GM21381 (cell line): ENCODE results near the gene PLEKHA8.

ENCODE experiments used
- ATAC-seq: cut with Tn5 transposase; IDR thresholded peaks from one replicate; pipeline ENCODE4 v1.9.1; 2021; ENCODE audit warnings: mild to moderate bottlenecking, moderate library complexity; ENCODE audit not compliant: unreplicated experiment

The PLEKHA8 gene, protein sequence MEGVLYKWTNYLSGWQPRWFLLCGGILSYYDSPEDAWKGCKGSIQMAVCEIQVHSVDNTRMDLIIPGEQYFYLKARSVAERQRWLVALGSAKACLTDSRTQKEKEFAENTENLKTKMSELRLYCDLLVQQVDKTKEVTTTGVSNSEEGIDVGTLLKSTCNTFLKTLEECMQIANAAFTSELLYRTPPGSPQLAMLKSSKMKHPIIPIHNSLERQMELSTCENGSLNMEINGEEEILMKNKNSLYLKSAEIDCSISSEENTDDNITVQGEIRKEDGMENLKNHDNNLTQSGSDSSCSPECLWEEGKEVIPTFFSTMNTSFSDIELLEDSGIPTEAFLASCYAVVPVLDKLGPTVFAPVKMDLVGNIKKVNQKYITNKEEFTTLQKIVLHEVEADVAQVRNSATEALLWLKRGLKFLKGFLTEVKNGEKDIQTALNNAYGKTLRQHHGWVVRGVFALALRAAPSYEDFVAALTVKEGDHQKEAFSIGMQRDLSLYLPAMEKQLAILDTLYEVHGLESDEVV

DNA sequence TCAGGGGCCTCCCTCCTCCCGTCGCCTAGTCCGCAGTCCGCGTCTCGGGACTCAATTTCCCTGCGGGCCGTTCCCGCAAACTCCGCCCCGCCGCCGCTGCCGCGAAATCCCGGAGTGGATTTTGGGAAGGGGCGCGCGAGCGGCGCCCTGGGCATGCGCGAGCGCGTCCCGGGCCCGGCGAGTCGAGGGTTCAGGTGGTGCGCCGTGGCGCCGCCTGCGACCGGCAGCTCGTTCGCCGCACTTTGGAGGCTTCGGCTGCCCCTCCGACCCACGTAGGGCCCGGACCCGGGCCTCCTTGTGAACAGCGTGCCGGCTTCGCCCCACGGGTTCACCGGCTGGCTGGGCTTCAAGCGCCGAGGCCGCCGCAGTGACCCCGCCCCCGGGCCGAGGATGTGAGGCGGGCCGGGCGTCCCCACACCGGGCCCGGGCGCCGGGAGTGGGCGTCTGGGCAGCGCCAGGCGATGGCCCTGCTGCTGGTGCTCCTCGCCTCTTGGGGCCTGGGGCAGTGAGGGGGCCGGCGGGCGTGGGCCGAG is at the start of gene PLEKHA8:
PLEKHA8 (plus strand) TSS at position 197 of the 533 bp plus-strand sequence. CDS start 351 bp downstream, outside the sequence.
- ATAC-seq = peak; percentile 49

DNA sequence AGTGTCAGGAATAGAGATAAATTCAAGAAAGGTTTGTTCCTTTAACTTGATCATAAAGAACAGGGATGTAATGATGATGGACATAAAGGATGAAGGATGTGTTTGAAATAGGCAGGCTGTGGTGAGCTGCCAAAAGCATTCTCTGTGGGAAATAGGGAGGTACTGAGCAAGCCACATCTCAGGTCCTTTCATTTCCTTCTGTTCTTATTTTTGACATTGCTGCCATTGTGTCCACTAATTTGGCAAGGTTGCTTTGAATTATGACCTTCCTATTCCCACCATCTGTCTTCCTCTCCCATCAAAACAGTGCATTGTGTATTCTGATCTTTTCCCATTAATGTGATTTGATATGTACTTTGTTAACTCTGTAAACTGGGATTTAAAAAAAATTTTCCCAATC is 48.1 kb upstream of the PLEKHA8 start:
- no peak for ATAC-seq

DNA sequence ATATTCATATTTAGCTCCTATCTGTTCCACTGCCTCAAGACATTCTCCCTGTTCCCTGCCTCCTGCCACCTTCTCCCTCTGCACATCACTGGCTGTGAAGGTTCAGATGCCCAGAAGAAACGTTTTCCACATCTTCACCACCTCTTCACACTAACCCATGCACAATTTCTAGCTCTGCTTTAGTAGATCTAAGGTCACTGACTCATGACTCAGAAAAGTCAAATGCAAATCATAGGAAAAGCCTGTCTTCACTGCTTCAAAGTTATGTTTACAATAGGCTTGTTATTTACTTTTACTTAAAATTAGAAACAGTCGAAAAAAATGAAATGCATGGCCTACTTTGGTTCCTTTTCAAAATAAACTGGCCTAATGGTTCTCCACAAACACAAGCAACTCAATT is 41.1 kb upstream of the PLEKHA8 start:
- no peak for ATAC-seq

DNA sequence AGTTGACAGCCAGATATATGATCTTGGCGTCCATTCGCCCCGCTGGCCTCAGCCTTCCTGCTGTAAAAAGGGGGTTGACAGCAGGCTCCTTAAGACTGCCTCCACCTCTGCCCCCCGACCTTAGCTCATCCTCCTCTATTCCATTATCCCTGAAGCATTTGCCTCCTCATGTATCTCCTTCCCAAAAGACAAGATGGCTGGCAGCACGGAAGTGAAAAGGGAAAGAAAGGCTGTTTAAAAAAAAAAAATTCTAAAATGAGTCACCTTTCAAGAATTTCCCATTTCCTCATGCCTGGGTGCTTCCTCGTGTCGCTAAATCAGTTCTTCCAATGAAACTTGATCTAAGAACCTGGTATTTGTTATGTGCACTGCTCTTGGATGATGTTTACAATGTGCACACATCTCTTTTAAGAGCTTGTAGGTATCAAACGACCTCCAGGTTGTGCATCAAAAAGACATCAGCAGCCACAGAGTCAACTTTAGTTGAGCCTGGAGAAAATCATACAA is 40.3 kb upstream of the PLEKHA8 start:
- no peak for ATAC-seq

DNA sequence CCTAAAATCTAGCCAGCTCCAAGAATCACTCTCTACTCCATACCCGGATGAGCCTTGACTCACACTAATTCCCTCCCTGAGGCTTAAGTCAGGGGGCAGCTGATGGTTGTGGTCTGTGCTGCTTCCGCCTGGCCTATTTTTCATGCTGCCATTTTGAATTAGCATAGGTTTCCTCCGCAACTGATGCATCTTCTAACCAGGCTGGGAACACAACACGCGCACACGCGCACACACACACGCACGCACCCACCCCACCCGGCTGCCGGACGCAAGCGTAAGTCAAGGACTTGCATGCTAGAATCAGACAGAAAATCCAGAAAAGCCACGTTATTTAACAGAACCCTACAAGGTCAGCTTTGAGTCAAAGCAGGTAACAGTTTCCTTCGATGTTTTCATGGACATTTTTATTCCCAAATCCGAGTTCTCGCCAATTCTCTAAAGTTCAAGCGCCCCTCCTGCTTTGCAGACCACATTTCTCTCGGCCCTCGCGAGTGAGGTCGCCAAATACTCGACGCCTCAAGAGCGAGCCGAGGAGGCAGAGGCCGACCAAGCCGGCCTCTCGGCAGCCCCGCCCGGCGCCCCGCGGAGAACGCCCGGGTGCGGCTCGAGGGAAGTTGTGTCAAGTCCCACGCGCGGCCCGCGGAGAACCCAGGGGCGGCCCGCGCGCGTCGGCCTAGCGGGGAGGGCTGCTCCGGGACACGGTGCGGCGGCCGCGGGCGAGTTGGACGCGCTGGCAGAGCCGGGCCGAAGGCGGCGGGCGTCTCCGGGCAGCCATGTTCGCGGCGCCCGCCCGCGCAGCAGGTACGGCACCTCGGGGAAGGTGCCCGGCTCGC is 39.6 kb upstream of the PLEKHA8 start:
- ATAC-seq = peak; percentile 28

DNA sequence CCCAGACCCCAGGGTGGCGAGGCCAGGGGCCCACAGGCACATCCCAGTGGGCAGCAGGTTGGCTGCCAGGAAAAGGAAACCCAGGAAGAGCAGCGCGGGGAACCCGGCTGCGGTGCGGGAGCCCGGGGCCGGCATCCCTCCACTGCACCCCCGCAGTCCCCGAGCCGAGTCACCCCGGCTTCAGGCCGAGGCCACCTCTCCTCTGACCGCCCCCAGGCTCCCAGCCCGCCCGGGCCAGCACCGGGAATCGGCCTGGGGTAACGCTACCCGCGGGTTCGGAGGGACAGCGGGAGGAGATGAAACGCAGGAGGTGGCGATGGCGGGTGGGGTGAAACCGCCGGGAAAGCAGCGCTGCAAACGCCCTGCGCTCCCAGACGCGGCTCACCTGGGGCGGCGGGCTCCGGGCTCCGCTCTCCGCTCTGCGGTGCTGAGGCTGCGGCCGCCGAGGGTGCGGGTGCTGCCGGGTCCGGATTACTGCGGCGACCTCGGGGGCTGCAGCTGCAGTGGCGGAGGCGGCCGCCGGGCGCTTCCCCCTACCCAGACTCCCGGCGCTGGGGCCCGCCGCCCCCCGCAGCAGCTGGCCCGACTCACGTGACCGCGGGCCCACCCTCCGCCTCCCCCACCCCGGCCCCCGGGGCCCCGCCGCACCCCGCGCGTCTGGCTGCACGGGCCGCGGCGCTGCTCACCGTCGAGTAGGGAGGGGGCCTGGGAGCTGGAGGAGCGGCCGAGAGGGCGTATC is 38.8 kb upstream of the PLEKHA8 start, which contains the start of gene SCRN1:
SCRN1 (minus strand) TSS at position 545 of the 739 bp plus-strand sequence. CDS start 20,734 bp downstream, outside the sequence.
- peak; percentile 40 for ATAC-seq

DNA sequence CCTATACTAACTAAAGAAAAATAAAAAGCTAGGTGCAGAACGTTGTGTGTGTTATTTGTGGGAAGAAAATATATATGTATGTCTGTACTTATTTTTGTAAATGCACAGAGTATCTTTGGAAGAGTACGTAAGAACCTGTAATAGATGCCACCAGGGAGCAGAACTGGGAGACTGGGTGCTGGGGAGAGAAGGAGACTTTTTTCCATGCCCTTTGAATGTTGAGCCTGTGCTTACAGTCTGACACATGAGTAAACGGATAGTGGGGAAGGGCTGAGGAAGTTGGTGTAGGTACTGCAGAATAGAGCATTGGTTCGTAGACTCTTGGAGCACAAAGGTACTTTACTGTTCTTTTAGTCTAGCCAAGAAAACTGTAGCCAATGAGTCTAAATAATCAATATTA is 37.3 kb upstream of the PLEKHA8 start:
- no peak for ATAC-seq

DNA sequence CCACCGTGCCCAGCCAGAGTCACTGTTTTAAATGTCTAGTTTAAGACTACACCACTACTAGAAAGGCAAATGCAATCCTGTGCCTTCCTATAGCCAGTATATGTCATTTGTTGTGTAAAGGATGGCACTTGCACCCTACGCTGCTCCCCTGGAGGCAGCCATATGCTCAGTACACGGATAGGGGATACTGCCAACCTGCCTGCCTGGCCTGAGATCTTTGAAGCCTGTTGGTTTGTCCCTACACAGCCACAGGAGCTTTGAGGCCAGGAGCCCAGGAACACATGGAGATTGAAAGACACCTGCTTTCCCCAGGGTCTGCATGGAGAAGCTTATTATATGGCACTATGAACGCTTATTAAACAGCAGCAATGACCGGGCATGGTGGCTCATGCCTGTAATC is 36.3 kb upstream of the PLEKHA8 start:
- ATAC-seq = no peak

DNA sequence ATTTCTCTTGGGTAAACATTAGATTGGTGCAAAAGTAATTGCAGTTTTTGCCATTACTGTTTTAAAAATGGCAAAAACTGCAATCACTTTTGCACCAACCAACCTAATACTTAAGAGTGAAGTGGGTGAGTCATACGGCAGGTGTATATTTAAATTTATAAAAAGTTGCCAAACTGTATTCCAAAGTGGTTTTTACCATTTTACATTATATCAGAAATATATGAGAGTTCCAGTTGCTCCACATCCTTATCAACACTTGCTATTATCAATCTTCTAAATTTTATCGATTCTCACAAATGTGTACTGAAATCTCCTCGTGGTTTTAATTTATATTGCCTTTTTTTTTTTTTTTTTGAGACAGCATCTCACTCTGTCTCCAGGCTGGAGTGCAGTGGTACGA is 35.1 kb upstream of the PLEKHA8 start:
- ATAC-seq = no peak

DNA sequence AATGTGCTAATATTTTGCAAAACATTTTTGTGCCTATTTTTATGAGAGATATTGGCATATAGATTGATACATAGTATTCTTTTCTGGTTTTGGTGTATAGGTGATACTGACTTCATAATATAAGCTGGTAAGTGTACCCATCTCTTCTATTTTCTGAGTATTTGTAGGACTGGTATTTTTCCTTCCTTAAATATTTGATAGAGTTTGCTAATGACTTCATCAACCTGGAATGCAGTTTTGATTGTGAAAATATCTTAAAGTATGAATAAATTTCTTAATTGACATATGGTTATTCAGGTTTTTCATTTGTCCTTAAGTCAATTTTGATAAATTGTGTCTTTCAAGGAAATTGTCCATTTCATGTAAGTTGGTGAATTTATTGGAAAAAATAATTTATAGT is 32.6 kb upstream of the PLEKHA8 start:
- no peak for ATAC-seq

DNA sequence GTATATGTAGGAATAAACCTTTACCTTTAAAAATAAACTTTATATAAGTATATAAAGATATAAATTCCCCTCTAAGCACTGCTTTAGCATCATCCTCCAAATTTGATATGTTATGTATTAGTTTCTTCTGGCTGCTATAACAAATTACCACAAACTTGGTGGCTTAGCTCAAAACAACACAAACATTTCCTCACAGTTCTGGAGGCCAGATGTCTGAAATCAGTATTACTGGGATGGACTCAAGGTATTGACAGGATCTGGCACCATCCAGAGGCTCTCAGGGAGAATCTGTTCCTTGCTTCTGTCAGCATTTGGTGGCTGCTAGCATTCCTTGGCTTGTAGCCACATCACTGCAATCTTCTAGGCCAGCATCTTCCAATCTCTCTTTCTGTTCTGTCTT is 31.9 kb upstream of the PLEKHA8 start:
- no peak for ATAC-seq

DNA sequence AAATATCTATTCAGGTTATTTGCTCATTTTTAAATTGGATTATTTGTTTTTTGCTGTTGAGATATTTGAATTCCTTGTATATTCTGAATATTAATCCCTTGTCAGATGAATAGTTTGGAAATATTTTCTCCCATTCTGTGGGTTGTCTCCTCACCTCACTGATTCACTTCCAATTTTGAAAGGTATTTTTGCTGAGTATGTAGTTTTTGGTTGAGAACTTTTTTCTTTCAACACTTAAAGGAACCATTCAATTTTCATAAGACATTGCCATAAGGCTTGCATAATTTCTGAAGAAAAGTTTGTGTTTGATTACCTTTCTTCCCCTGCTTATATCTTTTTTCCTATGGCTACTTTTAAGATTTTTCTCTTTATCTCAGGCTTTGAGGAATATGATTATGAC is 29.7 kb upstream of the PLEKHA8 start:
- ATAC-seq = no peak

DNA sequence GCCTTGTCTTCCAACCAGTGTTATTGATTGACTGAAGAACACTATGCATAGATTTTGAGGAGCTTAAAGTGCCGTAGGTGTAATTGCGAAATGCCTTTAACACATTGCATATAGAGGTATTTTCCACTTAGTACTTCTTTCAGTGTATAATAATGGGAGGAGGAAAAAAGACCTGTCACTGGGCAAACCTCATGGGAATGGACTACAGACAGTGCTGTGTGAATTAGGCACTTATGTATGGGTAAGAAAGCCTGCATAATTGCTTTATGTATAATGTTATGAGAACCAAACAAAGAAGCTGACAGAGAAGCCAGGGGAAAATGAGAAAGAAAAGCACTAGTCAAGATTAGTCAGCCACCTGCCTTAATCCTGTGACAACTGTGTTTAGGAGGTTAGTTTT is 26.2 kb upstream of the PLEKHA8 start:
- no peak for ATAC-seq

DNA sequence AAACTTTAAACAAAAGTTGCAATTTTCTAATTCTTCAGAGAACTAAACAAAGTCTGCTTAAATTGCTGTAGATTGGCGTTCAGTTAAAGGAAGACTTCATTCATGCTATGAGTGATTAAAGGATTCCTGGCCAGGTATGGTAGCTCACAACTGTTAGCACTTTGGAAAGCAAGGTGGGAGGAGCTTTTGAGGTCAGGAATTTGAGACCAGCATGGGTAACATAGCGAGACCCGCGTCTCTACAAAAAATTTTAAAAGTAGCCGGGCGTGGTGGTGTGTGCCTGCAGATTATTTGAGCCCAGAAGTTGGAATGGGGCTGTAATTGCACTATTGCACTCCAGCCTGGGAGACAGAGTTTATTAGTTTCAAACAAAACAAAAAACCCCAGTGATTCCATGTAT is 25.1 kb upstream of the PLEKHA8 start:
- no peak for ATAC-seq

DNA sequence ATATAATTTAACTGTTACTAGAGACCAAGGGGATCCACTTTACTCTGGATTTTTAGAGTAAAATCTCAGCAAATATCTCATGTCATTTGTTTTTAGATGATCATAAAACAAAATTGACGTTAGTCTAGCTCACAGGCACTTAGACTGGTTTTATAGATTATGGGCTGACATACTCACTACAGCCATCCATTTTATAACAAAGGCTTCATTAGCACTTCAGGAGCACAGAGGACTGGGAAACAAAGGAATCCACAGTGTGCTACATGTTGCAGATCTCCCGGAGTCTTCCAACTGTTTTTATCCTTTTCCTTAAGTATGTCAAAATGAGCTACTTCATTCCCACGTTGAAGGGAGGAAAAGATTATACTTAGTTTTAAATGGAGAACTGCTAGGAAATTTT is 22.7 kb upstream of the PLEKHA8 start:
- ATAC-seq = no peak

DNA sequence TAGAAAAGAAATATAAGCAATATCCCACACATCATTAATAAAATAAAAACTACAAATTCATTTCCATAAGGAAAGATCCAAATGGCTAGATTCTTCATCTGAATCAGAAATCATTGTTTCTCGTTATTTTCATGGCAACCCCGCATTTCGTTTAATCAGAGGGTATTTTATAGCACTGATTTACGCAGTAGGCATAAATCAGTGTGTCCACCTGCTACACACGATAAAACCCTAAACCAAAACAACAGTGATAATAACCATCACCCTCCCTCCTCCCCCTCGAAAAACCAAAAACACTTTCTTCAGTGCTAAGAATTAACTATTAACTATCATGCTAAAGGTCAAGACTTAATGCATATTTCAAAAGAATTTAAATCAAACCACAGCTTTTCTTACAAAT is 18.2 kb upstream of the PLEKHA8 start:
- ATAC-seq = no peak

DNA sequence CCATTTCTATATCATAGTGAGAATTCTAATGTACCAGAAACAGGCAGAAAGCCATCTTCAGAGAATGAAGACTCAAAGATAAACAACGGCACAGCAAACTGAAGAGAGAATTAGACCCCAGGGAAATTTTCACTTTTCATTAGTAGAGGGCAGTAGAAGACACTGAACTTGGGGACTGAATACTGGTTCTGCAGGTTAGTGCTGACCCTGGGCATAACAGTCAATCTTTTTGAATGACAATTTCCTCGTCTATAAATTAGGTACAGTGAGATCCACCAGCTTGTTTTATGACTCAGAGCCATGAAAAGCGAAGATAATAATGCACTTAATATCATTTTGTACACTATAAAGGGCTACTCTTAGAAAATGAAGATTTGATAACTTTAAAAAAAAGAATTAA is 15.5 kb upstream of the PLEKHA8 start:
- no peak for ATAC-seq

DNA sequence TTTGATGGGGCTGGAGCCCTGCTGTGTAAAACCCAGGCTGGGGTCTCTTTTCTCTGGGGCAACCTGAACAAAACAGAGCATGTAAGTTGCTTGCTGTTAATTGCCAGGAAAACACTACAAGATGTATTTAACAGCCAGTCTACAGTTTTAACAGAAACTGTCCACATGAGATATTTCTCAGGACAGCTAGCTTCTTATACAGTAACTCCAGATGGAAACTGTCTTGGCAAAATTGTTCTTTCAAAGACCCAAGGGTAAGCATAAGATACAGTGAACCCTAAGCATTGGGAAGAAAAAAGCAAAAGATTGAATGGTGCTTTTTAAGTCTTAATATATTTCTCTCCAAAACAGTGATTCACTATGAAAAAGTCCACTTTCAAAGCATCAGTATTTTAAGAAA is 9.8 kb upstream of the PLEKHA8 start:
- ATAC-seq = no peak

DNA sequence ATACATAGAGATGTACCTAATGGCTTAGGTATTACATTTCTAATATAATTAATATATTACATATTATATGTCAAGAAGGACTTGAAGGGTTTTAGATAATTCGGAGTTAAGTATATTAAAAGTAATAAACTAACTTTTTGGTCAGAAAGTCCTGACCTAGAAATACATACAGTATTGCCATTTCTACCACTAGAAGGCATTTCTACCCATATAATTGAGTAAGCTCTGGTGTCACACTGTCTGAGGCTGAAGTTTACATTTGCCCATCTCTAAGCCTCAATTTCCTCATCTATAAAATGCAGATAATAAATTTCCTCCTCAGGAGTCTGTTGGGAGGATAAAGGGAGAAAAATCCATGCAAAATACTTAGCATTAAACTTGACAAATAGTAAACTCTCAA is 8.8 kb upstream of the PLEKHA8 start:
- ATAC-seq = no peak

DNA sequence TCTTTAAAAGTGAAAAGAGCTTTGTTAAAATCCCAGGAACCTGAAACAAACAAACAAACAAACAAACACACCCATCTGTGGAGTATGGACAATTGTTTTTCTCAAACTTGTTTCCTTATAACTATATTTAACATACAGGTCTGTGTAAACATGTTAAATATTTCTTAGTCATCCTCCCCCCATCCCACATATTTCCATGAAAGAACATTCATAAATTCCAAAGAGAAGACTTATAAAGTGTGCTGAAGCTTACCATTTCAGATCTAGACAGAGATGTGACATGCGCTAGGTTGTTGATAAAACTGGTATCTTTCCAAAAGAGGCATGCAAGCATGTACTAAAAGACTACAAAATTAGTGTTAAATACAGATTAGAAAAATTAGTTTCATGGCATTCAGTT is 8.3 kb upstream of the PLEKHA8 start:
- ATAC-seq = no peak

DNA sequence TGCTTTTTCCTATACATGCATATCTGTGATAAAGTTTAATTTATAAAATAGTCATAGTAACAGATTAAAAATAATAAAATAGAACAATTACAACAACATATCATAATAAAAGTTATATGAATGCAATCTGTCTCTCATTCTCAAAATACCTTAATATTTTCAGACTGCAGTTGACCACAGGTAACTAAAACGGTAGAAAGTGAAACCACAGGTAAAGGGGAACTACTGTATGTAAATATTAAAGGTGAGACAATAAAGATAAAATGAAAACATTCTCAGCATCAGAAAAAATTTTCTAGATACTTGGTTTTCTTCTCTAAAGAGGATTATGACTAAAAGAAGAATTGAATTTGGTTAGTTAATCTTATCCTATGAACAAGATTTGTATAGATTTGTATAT is 7.7 kb upstream of the PLEKHA8 start:
- no peak for ATAC-seq
